Liver (tissue), 9 donors: ENCODE measurements around the gene DIAPH2. TPM values are rescaled to one million over a fixed set of nuclear protein-coding genes. Genes with fewer than 3 reads are reported as not detected.

Experiments
- DNase-seq: peaks from one replicate; pipeline ENCODE4 v3.0.0-alpha.2; 2017; ENCODE audit warnings: low spot score
- H3K27ac ChIP-seq, 2 donors: one replicate each; pipeline ENCODE4 v1.7.0; 2013; ENCODE audit warnings: inconsistent platforms in 2 of 2, low read length in 2 of 2, control low read depth in 1 of 2, low read depth in 1 of 2, mild to moderate bottlenecking in 1 of 2
- H3K27me3 ChIP-seq, 4 donors: one replicate each; pipeline versions ENCODE4 v1.6.1 to v1.7.0; 2013; ENCODE audit warnings: low read length in 3 of 4, inconsistent platforms in 1 of 4, mild to moderate bottlenecking in 1 of 4, moderate library complexity in 1 of 4; ENCODE audit not compliant: control insufficient read depth in 4 of 4, insufficient read depth in 4 of 4
- H3K36me3 ChIP-seq, 4 donors: one replicate each; pipeline versions ENCODE4 v1.6.1 to v1.7.0; 2013; ENCODE audit warnings: low read length in 3 of 4, mild to moderate bottlenecking in 3 of 4, low read depth in 1 of 4, moderate library complexity in 1 of 4; ENCODE audit not compliant: control insufficient read depth in 4 of 4, insufficient read depth in 3 of 4
- H3K4me1 ChIP-seq, 4 donors: one replicate each; pipeline versions ENCODE4 v1.6.1 to v1.7.0; 2013; ENCODE audit warnings: low read length in 3 of 4, mild to moderate bottlenecking in 3 of 4, moderate library complexity in 1 of 4; ENCODE audit not compliant: control insufficient read depth in 4 of 4, insufficient read depth in 4 of 4
- H3K4me3 ChIP-seq, 3 donors: one replicate each; pipeline versions ENCODE4 v1.6.1 to v1.7.0; 2013; ENCODE audit warnings: low read length in 3 of 3, control low read depth in 1 of 3, low read depth in 1 of 3, mild to moderate bottlenecking in 1 of 3
- H3K9ac ChIP-seq, 2 donors: one replicate each; pipeline ENCODE4 v1.7.0; 2013; ENCODE audit warnings: low read length in 2 of 2, mild to moderate bottlenecking in 2 of 2, moderate library complexity in 2 of 2, control low read depth in 1 of 2, low read depth in 1 of 2
- H3K9me3 ChIP-seq, 4 donors: one replicate each; pipeline versions ENCODE4 v1.6.1 to v1.7.0; 2013; ENCODE audit warnings: low read length in 3 of 4; ENCODE audit not compliant: control insufficient read depth in 4 of 4
- EGR1 ChIP-seq, 2 donors: IDR thresholded peaks; 2 replicates each; pipeline ENCODE4 v1.6.1; 2016 to 2018; ENCODE audit warnings: antibody characterized with exemption in 2 of 2, low read depth in 2 of 2
- FOXA1 ChIP-seq: IDR thresholded peaks from 2 replicates; pipeline ENCODE4 v1.6.1; 2016; ENCODE audit warnings: antibody characterized with exemption
- FOXA2 ChIP-seq: IDR thresholded peaks from 2 replicates; pipeline ENCODE4 v1.6.1; 2016; ENCODE audit warnings: antibody characterized with exemption
- GABPA ChIP-seq, 2 donors: IDR thresholded peaks in 1 of 2; conservative IDR thresholded peaks in 1 of 2; 2 replicates each; pipeline ENCODE4 v1.6.1; 2016; ENCODE audit warnings: antibody characterized with exemption in 2 of 2, mild to moderate bottlenecking in 1 of 2, moderate library complexity in 1 of 2
- HNF4A ChIP-seq, 2 donors: conservative IDR thresholded peaks; 2 replicates each; pipeline ENCODE4 v1.6.1; 2016; ENCODE audit warnings: antibody characterized with exemption in 2 of 2, mild to moderate bottlenecking in 2 of 2
- HNF4G ChIP-seq: IDR thresholded peaks from 2 replicates; pipeline ENCODE4 v1.6.1; 2016; ENCODE audit warnings: antibody characterized with exemption
- JUND ChIP-seq, 2 donors: IDR thresholded peaks; 2 replicates each; pipeline ENCODE4 v1.6.1; 2016; ENCODE audit warnings: antibody characterized with exemption in 2 of 2
- MAX ChIP-seq: IDR thresholded peaks from 2 replicates; pipeline ENCODE4 v1.6.1; 2016; ENCODE audit warnings: antibody characterized with exemption
- NR2F2 ChIP-seq: IDR thresholded peaks from 2 replicates; pipeline ENCODE4 v1.6.1; 2016; ENCODE audit warnings: antibody characterized with exemption
- REST ChIP-seq: IDR thresholded peaks from 2 replicates; pipeline ENCODE4 v1.6.1; 2016; ENCODE audit warnings: antibody characterized with exemption, mild to moderate bottlenecking
- RXRA ChIP-seq, 2 donors: IDR thresholded peaks; 2 replicates each; pipeline ENCODE4 v1.6.1; 2017 to 2018; ENCODE audit warnings: antibody characterized with exemption in 2 of 2, mild to moderate bottlenecking in 1 of 2
- SP1 ChIP-seq: IDR thresholded peaks from 2 replicates; pipeline ENCODE4 v1.6.1; 2018; ENCODE audit warnings: antibody characterized with exemption, mild to moderate bottlenecking
- TAF1 ChIP-seq: conservative IDR thresholded peaks from 2 replicates; pipeline ENCODE4 v1.6.1; 2016; ENCODE audit warnings: antibody characterized with exemption, mild to moderate bottlenecking
- YY1 ChIP-seq: IDR thresholded peaks from 2 replicates; pipeline ENCODE4 v1.6.1; 2016; ENCODE audit warnings: antibody characterized with exemption, mild to moderate bottlenecking
- ZBTB33 ChIP-seq: IDR thresholded peaks from 2 replicates; pipeline ENCODE4 v1.6.1; 2016; ENCODE audit warnings: antibody characterized with exemption
- WGBS: extraction: QIAGEN DNeasy Blood & Tissue Kit; methylation state at CpG from one replicate; pipeline ENCODE4 v1.1.7; 2013; 5-methylcytosine and 5-hydroxymethylcytosine counted together
- polyA plus RNA-seq, 2 donors: library from polyadenylated mRNA; stranded (reverse) in 1 of 2; unstranded in 1 of 2; fragments of 200-250 nt in 1 of 2; fragments of >200 nt in 1 of 2; fragmentation: Nextera tagmentation in 1 of 2; extraction: Ambion mirVana in 1 of 2; gene quantifications; one replicate each; pipeline versions ENCODE4 v1.2.1 to v1.2.3, GENCODE V29; 2013 to 2015
- total RNA-seq, 2 donors: library from RNA; depleted of rRNA; stranded (reverse); fragments of >200 nt; gene quantifications; one replicate each; pipeline ENCODE4 v1.2.3, GENCODE V29; 2014
- TF ChIP-seq, protein P1 (sequence below): IDR thresholded peaks from 2 replicates; pipeline ENCODE4 v1.6.1; 2016; ENCODE audit warnings: antibody characterized with exemption
- donor health status: healthy.
- donor health status: healthy.
- donor health status: healthy.
- donor health status: healthy.
- donor health status: healthy.

The DIAPH2 gene
- total and polyA plus RNA-seq, 4 donors, result 2.7 to 16.6 (median 5.3) TPM

DNA sequence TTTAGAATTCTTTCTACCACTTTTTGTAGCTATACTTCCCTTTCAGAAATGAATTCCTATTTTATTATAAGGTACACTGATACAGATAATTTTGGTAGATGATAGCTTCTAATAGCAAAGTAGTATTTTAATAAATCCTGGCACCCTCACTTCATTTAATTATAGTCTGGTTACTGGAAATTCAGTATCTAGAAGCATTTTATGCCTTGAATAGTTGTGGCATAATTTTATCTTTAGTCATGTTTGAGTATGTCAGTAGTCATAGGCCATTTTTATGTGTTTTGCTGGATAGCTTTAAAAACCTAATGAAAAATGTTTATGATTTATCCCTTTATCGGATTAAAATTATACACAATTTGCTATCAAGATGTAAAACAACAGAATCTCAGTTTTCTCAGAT is 92.3 kb downstream of the DIAPH2 start:
- no peak for DNase-seq
- Histone ChIP-seq H3K27ac (no peak overlapping the region), H3K9ac (no peak overlapping the region), H3K9me3 (no peaks in the 10 kb centered on the region), H3K4me3 (no peak overlapping the region), H3K4me1 (peaks cover 0 to 4% (median 1%) of the 10 kb centered on the region in 4 donors), H3K27me3 (no peaks in the 10 kb centered on the region), H3K36me3 (no peaks in the 10 kb centered on the region)
- TF ChIP-seq JUND (IDR thresholded peaks at IDR 0.05) (no peak), YY1 (no peak), HNF4A (conservative IDR thresholded peaks at IDR 0.05) (no peak)
- 98% methylated on average over 1 of the region's 1 CpG for WGBS

- DNase-seq, result no peak
- H3K4me3 ChIP-seq, result no peak overlapping the region
- TF ChIP-seq REST, result no peak
- TF ChIP-seq GABPA (IDR thresholded peaks at IDR 0.05 in 1 of 2, conservative IDR thresholded peaks at IDR 0.05 in 1 of 2), result no peak
- no peak for TF ChIP-seq FOXA2
- TF ChIP-seq RXRA (IDR thresholded peaks at IDR 0.05), result no peak
- no peak for TF ChIP-seq EGR1 (IDR thresholded peaks at IDR 0.05; ENCODE audit: low read depth in 2 of 2)
- TF ChIP-seq, protein P1, sequence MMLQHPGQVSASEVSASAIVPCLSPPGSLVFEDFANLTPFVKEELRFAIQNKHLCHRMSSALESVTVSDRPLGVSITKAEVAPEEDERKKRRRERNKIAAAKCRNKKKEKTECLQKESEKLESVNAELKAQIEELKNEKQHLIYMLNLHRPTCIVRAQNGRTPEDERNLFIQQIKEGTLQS, result no peak
- TF ChIP-seq TAF1, result no peak
- TF ChIP-seq FOXA1, result no peak
- no peak for TF ChIP-seq MAX
- TF ChIP-seq NR2F2, result no peak
- TF ChIP-seq SP1, result no peak
- TF ChIP-seq HNF4G, result no peak
- TF ChIP-seq ZBTB33, result no peak
- TF ChIP-seq HNF4A (conservative IDR thresholded peaks at IDR 0.05), result no peak
- H3K9me3 ChIP-seq, result no peaks in the 10 kb centered on the region
- no peaks in the 10 kb centered on the region for H3K4me1 ChIP-seq
- no peaks in the 10 kb centered on the region for H3K36me3 ChIP-seq
- H3K27me3 ChIP-seq, result no peaks in the 10 kb centered on the region
- no peak overlapping the region for H3K9ac ChIP-seq
- H3K27ac ChIP-seq, result no peak overlapping the region
- WGBS, result 44% methylated on average over 4 of the region's 4 CpGs
These were observed 106.9 kb downstream of the DIAPH2 start for GRCh38 chrX:96791559-96791958.
